ENCODE data around the gene OR5W2.
A peak's percentile ranks its signal among the peaks of the same experiment; 100 is the strongest.
"Not testable (repeated sequence)": the region's sequence is repeated elsewhere in the genome, so short reads cannot be mapped to it uniquely, and the experiment has no call there.

Gene OR5W2

GRCh38 chr11:55902308-55902707 lies 12.1 kb downstream of the OR5W2 start:
- Histone ChIP-seq H3K36me3 (no peaks in the 10 kb centered on the region), H3K27ac (no peak overlapping the region), H3K9me3 (ENCODE audit: severe bottlenecking) (no peaks in the 10 kb centered on the region), H3K27me3 (ENCODE audit: insufficient read depth, low read depth, severe bottlenecking) (peaks cover 6% of the 10 kb centered on the region), H3K4me3 (ENCODE audit: low read depth, low read length) (no peak overlapping the region)
- DNase-seq, result no peak
- TF ChIP-seq, protein P1, sequence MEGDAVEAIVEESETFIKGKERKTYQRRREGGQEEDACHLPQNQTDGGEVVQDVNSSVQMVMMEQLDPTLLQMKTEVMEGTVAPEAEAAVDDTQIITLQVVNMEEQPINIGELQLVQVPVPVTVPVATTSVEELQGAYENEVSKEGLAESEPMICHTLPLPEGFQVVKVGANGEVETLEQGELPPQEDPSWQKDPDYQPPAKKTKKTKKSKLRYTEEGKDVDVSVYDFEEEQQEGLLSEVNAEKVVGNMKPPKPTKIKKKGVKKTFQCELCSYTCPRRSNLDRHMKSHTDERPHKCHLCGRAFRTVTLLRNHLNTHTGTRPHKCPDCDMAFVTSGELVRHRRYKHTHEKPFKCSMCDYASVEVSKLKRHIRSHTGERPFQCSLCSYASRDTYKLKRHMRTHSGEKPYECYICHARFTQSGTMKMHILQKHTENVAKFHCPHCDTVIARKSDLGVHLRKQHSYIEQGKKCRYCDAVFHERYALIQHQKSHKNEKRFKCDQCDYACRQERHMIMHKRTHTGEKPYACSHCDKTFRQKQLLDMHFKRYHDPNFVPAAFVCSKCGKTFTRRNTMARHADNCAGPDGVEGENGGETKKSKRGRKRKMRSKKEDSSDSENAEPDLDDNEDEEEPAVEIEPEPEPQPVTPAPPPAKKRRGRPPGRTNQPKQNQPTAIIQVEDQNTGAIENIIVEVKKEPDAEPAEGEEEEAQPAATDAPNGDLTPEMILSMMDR (IDR thresholded peaks at IDR 0.05; ENCODE audit: low read depth, low read length), result no peak

DNA sequence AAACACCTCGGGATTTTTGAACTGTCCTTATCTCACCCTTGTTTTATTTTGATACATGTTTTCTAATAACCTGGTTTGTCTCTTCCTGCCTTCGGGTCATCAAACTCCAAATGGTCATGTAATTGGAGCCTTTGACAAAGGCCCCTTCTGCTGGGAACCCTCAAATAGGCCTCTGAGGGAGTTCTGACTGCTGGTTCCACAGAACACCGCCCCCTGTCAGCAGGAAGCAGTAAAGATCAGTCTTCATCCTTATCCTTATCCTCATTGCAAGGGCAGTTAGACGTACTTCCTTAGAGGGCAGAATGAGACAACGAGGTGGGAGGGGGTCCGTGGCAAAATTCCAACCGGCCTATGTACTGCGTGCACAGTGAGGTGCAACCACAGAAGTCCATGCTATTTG lies 19.2 kb downstream of the OR5W2 start:
- TF ChIP-seq, protein P1 (IDR thresholded peaks at IDR 0.05; ENCODE audit: low read depth, low read length), result peak; percentile 23; the same call in 1 of the 2 replicates
- no peak overlapping the region for H3K4me3 ChIP-seq (ENCODE audit: low read depth, low read length)

DNA sequence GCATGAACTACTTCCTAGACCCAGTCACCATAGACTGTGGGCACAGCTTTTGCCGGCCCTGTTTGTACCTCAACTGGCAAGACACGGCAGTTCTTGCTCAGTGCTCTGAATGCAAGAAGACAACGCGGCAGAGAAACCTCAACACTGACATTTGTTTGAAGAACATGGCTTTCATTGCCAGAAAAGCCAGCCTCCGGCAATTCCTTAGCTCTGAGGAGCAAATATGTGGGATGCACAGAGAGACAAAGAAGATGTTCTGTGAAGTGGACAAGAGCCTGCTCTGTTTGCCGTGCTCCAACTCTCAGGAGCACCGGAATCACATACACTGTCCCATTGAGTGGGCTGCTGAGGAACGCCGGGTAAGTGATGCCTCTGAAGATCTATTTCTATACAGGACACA lies 28.9 kb downstream of the OR5W2 start:
- H3K4me3 ChIP-seq (ENCODE audit: low read depth, low read length), result not testable (repeated sequence)

More for the DNA sequence above, 19.2 kb downstream of the OR5W2 start:
- Histone ChIP-seq H3K9me3 (ENCODE audit: severe bottlenecking) (no peaks in the 10 kb centered on the region), H3K27me3 (ENCODE audit: insufficient read depth, low read depth, severe bottlenecking) (no peaks in the 10 kb centered on the region), H3K36me3 (no peaks in the 10 kb centered on the region), H3K27ac (no peak overlapping the region)
- no peak for DNase-seq

GRCh38 chr11:55884995-55885394 lies 29.4 kb downstream of the OR5W2 start:
- not testable (repeated sequence) for DNase-seq; H3K27ac ChIP-seq; H3K27me3 ChIP-seq (ENCODE audit: insufficient read depth, low read depth, severe bottlenecking); H3K36me3 ChIP-seq; H3K9me3 ChIP-seq (ENCODE audit: severe bottlenecking); H3K4me3 ChIP-seq (ENCODE audit: low read depth, low read length)

More for the DNA sequence above, 28.9 kb downstream of the OR5W2 start:
- H3K27me3 ChIP-seq (ENCODE audit: insufficient read depth, low read depth, severe bottlenecking); H3K36me3 ChIP-seq; H3K9me3 ChIP-seq (ENCODE audit: severe bottlenecking); H3K27ac ChIP-seq; DNase-seq: not testable (repeated sequence)

DNA sequence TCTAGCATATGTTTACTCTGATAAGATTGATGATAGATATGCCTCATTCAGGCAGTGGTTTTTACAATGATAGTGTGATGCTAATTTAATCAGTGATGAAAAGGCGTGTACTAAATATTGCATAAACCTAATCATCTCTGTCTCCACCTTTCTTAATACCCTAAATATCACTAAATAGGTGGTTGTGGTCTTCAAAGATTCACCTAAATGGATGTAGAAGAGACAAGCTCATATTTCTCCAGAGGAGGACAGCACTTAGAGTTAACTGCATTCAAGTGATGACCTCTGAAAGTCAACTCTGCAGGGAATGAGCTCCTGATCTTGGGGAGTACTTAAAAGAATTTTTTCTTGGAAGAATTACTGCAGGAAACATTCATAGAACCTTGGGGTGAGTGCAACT lies 31.4 kb downstream of the OR5W2 start, which contains the start of gene TRIM51:
Gene TRIM51, plus strand, starts transcription at position 301 of the 400 bp plus-strand sequence. CDS start 2,132 bp downstream, outside the sequence.
- H3K9me3 ChIP-seq (ENCODE audit: severe bottlenecking); H3K36me3 ChIP-seq; DNase-seq; H3K27ac ChIP-seq; H3K4me3 ChIP-seq (ENCODE audit: low read depth, low read length); H3K27me3 ChIP-seq (ENCODE audit: insufficient read depth, low read depth, severe bottlenecking): not testable (repeated sequence)

- DNase-seq; H3K27me3 ChIP-seq (ENCODE audit: insufficient read depth, low read depth, severe bottlenecking); H3K9me3 ChIP-seq (ENCODE audit: severe bottlenecking); H3K36me3 ChIP-seq; H3K4me3 ChIP-seq (ENCODE audit: low read depth, low read length); H3K27ac ChIP-seq: not testable (repeated sequence)
Measured at GRCh38 chr11:55873146-55873545, 41.2 kb downstream of the OR5W2 start.

GRCh38 chr11:55872731-55873130 lies 41.7 kb downstream of the OR5W2 start:
- not testable (repeated sequence) for H3K9me3 ChIP-seq (ENCODE audit: severe bottlenecking); H3K36me3 ChIP-seq; H3K4me3 ChIP-seq (ENCODE audit: low read depth, low read length); H3K27me3 ChIP-seq (ENCODE audit: insufficient read depth, low read depth, severe bottlenecking); DNase-seq; H3K27ac ChIP-seq

- H3K36me3 ChIP-seq; H3K9me3 ChIP-seq (ENCODE audit: severe bottlenecking); H3K27me3 ChIP-seq (ENCODE audit: insufficient read depth, low read depth, severe bottlenecking); H3K4me3 ChIP-seq (ENCODE audit: low read depth, low read length); DNase-seq; H3K27ac ChIP-seq: not testable (repeated sequence)
Measured at GRCh38 chr11:55867354-55867753, 47.0 kb downstream of the OR5W2 start.

Measured in WERI-Rb-1 (cell line).